GM18868 (cell line): Measurements from ENCODE around the gene JOSD2.

Experiments used
- ATAC-seq: cut with Tn5 transposase; IDR thresholded peaks from one replicate; pipeline ENCODE4 v1.9.1; 2021; ENCODE audit warnings: mild to moderate bottlenecking, moderate library complexity; ENCODE audit not compliant: unreplicated experiment

The JOSD2 gene

GRCh38 chr19:50496189-50497021 is 14.6 kb downstream of the JOSD2 start:
- no peak for ATAC-seq

- ATAC-seq = no peak
These were observed 15.9 kb downstream of the JOSD2 start for GRCh38 chr19:50495020-50495531.

- no peak for ATAC-seq
These were observed 16.6 kb downstream of the JOSD2 start for GRCh38 chr19:50494186-50495019.

- ATAC-seq = no peak
These were observed 17.8 kb downstream of the JOSD2 start for GRCh38 chr19:50493171-50493570.

GRCh38 chr19:50492303-50493052 is 18.5 kb downstream of the JOSD2 start:
- ATAC-seq = no peak

GRCh38 chr19:50490991-50491472 is 20.0 kb downstream of the JOSD2 start:
- no peak for ATAC-seq

GRCh38 chr19:50490411-50490811 is 20.6 kb downstream of the JOSD2 start:
- ATAC-seq = no peak

GRCh38 chr19:50489461-50490011 is 21.5 kb downstream of the JOSD2 start:
- no peak for ATAC-seq

- ATAC-seq = no peak
These were observed 22.4 kb downstream of the JOSD2 start for GRCh38 chr19:50488389-50489194.

GRCh38 chr19:50486823-50487515 is 24.0 kb downstream of the JOSD2 start:
- no peak for ATAC-seq

- no peak for ATAC-seq
These were observed 25.6 kb downstream of the JOSD2 start for GRCh38 chr19:50485284-50485955.

- no peak for ATAC-seq
These were observed 28.1 kb downstream of the JOSD2 start for GRCh38 chr19:50482916-50483315.

- ATAC-seq = no peak
These were observed 28.6 kb downstream of the JOSD2 start for GRCh38 chr19:50482271-50482855.

GRCh38 chr19:50481351-50482149 is 29.4 kb downstream of the JOSD2 start:
- no peak for ATAC-seq

- no peak for ATAC-seq
These were observed 30.5 kb downstream of the JOSD2 start for GRCh38 chr19:50480281-50481111.

GRCh38 chr19:50479761-50480251 is 31.2 kb downstream of the JOSD2 start:
- ATAC-seq = no peak
